ENCODE measurements around the gene ABHD17A. TPM values are rescaled to one million over a fixed set of nuclear protein-coding genes. Genes with fewer than 3 reads are reported as not detected.

Gene ABHD17A
- total and polyA plus RNA-seq, 2 of the 8 experiments (the other 6 are each of a cell fraction or from before 2014, with no cell fraction given), result 41.2 to 87.4 TPM

DNA sequence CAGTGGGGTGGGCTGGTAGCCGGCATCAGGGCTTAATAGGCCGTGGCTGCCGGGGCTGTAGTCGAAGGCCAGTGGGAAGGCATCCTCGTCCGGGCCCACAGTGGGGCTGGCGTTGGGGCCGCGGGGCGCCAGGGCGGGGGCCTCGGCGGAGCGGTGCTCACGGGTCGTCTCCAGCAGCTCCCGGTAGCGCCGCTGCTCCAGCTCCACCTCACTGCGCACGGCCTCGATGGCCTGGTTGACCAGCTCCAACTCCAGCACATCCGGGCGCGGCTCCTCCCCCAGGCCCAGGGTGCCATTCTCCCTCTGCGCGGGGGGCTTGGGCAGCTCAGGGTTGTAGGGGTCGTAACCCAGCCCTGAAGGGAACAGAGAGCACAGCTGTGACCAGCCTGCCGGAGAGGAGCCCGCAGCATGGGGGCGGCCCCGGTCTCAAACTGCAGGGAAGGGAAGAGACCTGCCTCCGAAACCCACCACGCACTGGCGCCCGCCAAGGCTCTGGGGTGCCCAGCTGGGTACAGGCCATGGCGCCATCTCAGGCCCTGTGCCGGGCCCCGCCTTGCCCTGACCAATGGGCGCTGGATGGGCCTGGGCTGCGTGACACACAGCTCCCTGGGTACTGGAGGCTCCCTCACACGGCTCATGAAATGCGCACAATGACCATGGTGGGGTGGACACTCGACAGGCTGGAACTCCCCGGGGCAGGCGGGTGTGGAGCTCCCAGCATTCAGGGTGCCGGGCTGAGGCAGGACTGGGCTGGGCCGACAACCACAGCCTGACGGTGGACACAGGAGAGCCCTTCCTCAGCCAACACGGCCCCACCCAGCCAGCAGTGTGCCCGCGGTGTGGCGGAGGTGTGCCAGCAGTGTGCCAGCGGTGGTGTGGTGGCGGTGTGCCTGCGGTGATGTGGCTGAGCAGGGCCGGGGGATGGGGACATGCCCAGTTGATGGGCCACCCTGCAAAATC is 56.7 kb downstream of the ABHD17A start (continued):
- TF ChIP-seq SRF (IDR thresholded peaks at IDR 0.05; ENCODE audit: low read depth, low read length), result no peak
